SK-N-MC (cell line): ENCODE data around the gene SVOP.

Experiments
- DNase-seq: peaks from one replicate; pipeline ENCODE4 v3.0.0-alpha.2; 2011; ENCODE audit warnings: low read depth, low spot score
- H3K27ac ChIP-seq: fragments of 200-600 bp; sonication (generic); 2 replicates; pipeline ENCODE4 v1.5.1; 2016; ENCODE audit warnings: mixed run types
- H3K36me3 ChIP-seq: fragments of 200-600 bp; sonication (generic); 2 replicates; pipeline ENCODE4 v1.6.1; 2017; ENCODE audit warnings: antibody characterized with exemption, low read length, mixed read lengths; ENCODE audit not compliant: insufficient read depth
- H3K4me3 ChIP-seq: fragments of 200-600 bp; sonication (generic); 2 replicates; pipeline ENCODE4 v1.5.1; 2016
- H3K9ac ChIP-seq: fragments of 200-600 bp; sonication (generic); 2 replicates; pipeline ENCODE4 v1.8.0; 2017; ENCODE audit warnings: mixed run types, mixed read lengths; ENCODE audit not compliant: insufficient read length
- H3K9me3 ChIP-seq: fragments of 200-600 bp; sonication (generic); 2 replicates; pipeline ENCODE4 v1.6.1; 2017; ENCODE audit warnings: low read depth, mild to moderate bottlenecking, antibody characterized with exemption, low read length, moderate library complexity, mixed read lengths
- EZH2 ChIP-seq: fragments of 200-600 bp; sonication (generic); IDR thresholded peaks from one replicate; pipeline ENCODE4 v1.6.1; 2017; ENCODE audit warnings: antibody characterized with exemption
- FOXP2 ChIP-seq: optimal IDR thresholded peaks from 2 replicates; pipeline ENCODE3; 2011; ENCODE audit warnings: mild to moderate bottlenecking, moderate library complexity; ENCODE audit not compliant: insufficient read depth; ENCODE audit errors: extremely low read length, control extremely low read depth
- POLR2AphosphoS5 ChIP-seq: IDR thresholded peaks from 2 replicates; pipeline ENCODE4 v1.6.1; 2012; ENCODE audit warnings: mild to moderate bottlenecking, low read depth, low read length, borderline replicate concordance

The SVOP gene

DNA sequence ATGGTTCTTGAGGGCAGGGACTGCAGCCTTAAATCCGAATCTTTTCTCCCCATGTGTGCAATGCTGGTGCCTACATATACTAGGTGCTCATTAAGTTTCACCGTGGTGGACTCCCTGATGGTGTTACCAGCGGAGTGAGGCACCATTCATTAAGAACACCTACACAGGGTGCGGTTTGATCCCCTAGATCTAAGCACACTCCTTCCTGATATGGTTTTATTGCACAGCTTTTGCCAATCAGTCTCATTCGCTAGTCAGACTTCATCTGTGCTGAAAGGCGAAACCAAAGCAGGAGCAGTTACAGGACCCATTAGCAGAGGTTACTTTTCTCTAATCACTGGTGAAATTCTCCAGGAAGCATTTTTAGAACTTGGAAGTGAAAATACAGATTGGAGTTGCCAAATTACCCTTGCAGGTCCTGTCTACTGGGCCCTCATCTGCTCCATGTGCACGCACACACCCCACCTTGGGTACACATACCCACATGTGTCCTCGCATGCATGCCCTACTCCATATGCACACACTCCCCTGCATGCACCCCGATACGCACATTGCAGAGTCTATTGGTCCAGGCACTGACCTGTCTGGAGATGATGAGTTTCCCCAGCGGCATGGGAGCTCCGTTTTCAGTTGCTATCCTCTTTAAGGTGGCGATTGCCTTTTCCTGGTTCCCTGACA, 82.5 kb downstream of the SVOP start:
- H3K36me3 ChIP-seq: no peaks in the 10 kb centered on the region
- TF ChIP-seq POLR2AphosphoS5 (no peak), FOXP2 (no peak)
- no peak overlapping the region for H3K4me3 ChIP-seq
- no peak overlapping the region for H3K9ac ChIP-seq
- no peak for DNase-seq
- H3K27ac ChIP-seq: no peak overlapping the region
- H3K9me3 ChIP-seq: no peaks in the 10 kb centered on the region

DNA sequence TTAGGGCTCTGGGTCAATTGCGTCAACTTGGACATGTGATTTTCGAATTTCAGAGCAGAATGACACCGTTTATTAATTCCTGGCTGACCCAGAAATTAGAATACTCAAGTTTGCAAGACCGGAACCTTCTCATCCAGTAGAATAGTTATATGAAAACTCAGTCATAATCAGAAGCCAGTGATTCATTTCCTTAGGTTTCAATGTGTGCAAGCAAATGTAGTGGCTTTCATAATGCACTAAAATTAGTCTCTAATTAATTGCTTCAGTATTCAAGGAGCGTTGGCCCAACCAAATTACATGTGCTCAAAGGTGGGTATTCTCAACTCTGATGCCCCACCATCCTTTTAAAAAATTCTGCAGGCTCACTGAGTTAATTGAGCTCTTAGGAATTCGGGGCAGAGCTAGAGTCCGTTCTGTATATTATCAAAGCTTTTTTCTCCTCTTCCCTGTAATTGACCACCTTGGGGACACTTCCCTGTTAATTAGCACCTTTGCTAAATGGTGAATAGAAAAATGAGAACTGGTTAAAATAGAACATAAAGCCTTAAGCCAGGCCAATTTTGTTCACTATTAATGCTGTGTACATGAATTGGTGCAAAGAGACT, 85.6 kb downstream of the SVOP start:
- no peak for DNase-seq

DNA sequence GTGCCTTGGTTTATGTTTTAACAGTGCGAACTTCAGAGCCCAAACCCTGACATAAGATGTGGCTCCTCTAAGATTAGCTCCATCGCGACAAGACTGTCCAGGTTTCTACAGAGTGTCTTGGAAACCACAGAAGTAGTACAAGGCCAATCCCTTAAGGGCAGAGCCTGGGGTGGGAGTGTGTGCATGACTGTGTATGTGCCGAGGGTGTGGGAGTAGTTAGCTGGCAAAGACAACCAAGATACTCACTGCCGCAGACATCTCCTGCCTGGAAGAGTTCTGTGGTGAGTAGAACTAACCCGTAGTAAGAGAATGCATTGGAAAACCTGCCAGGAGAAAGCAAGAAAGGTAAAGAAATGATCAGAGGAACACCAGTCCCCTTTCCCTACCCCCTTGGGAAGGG, 86.9 kb downstream of the SVOP start:
- Histone ChIP-seq H3K9ac (no peak overlapping the region), H3K27ac (no peak overlapping the region), H3K36me3 (no peaks in the 10 kb centered on the region), H3K9me3 (no peaks in the 10 kb centered on the region), H3K4me3 (no peak overlapping the region)
- no peak for TF ChIP-seq POLR2AphosphoS5
- TF ChIP-seq EZH2: no peak
- TF ChIP-seq FOXP2: no peak
- DNase-seq: no peak

More for the DNA sequence above, 85.6 kb downstream of the SVOP start:
- Histone ChIP-seq H3K27ac (no peak overlapping the region), H3K9ac (no peak overlapping the region), H3K9me3 (no peaks in the 10 kb centered on the region), H3K36me3 (no peaks in the 10 kb centered on the region), H3K4me3 (no peak overlapping the region)
- TF ChIP-seq EZH2: no peak
- TF ChIP-seq POLR2AphosphoS5: no peak
- TF ChIP-seq FOXP2: no peak

DNA sequence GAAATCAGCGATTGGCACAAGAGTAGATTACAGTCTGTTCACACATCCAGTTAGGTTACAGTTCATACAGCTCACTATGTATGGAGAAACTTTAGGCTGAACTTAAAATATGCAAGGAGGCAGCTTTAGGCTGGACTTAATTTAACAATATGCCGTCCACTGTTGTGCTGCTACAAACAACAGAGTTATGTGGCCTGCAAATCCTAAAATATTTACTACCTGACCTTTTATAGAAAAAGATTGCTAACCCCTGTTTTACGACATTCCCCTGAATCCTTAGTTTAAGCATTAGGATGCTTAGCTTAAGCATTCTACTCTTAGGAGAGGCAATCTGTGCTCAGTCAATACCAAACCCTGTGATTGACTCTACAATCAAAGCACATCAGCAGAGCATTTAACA, 90.1 kb downstream of the SVOP start:
- Histone ChIP-seq H3K27ac (no peak overlapping the region), H3K9ac (no peak overlapping the region), H3K9me3 (no peaks in the 10 kb centered on the region), H3K36me3 (no peaks in the 10 kb centered on the region), H3K4me3 (no peak overlapping the region)
- TF ChIP-seq FOXP2 (no peak), POLR2AphosphoS5 (no peak), EZH2 (no peak)
- no peak for DNase-seq

DNA sequence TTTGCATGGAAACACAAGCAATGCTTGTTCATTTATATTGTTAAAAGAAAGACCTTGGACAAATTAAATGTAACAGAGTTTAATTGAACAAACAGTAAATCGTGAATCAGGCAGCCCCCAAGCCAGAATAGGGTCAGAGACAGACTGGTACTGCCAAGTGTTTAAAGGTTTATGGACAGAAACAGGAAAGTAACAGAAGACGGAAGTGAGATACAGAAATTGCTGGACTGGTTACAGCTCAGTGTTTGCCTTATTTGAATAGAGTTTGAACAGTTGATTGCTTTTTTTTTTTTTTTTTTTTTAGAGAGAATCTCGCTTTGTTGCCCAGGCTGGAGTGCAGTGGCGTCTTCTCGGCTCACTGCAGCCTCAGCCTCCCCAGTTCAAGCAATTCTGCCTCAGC, 90.7 kb downstream of the SVOP start:
- H3K27ac ChIP-seq: no peak overlapping the region
- TF ChIP-seq POLR2AphosphoS5 (no peak), EZH2 (no peak)
- H3K9me3 ChIP-seq: no peaks in the 10 kb centered on the region
- H3K36me3 ChIP-seq: no peaks in the 10 kb centered on the region
- H3K9ac ChIP-seq: no peak overlapping the region
- no peak overlapping the region for H3K4me3 ChIP-seq
- no peak for DNase-seq

DNA sequence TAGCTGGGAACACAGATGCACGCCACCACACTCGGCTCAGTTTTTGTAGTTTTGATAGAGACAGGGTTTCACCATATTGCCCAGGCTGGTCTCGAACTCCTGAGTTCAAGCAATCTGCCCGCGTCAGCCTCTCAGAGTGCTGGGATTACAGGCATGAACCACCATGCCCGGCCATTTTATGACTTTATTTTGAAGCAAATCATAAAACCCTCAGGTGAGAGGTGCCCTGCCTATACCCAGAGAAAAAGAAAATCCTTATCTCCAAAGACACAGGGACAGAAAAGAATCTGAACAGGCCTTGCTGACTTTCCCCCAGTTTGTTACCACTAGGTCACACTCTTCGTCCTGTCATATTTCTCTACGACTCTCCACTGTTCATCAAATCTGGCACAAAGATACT, 92.2 kb downstream of the SVOP start:
- TF ChIP-seq FOXP2: no peak
- no peak for TF ChIP-seq POLR2AphosphoS5
- no peak for TF ChIP-seq EZH2
- Histone ChIP-seq H3K36me3 (no peaks in the 10 kb centered on the region), H3K27ac (no peak overlapping the region), H3K9ac (no peak overlapping the region), H3K4me3 (no peak overlapping the region), H3K9me3 (no peaks in the 10 kb centered on the region)
- DNase-seq: no peak

DNA sequence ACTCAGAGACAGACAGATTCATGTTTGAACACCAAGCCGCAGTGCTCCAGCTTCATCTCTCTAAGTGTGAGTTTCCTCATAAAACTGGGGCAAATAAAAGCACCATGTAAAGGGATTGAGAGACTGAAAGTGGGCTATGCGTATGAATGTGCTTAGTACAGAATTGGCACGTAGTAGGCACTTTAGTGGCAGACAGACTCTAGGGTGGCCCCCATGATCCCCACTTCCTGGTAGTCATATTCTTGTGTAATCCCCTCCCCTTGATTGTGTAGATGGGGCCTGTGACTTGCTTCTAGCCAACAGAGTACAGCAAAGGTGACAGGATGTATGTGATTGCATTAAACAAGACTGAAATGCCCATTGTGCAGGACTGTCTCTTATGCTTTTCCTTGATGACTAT, 98.0 kb downstream of the SVOP start:
- H3K36me3 ChIP-seq: no peaks in the 10 kb centered on the region
- no peak for DNase-seq
- TF ChIP-seq POLR2AphosphoS5 (no peak), EZH2 (no peak), FOXP2 (no peak)
- H3K9me3 ChIP-seq: no peaks in the 10 kb centered on the region
- H3K9ac ChIP-seq: no peak overlapping the region
- H3K4me3 ChIP-seq: no peak overlapping the region
- no peak overlapping the region for H3K27ac ChIP-seq

DNA sequence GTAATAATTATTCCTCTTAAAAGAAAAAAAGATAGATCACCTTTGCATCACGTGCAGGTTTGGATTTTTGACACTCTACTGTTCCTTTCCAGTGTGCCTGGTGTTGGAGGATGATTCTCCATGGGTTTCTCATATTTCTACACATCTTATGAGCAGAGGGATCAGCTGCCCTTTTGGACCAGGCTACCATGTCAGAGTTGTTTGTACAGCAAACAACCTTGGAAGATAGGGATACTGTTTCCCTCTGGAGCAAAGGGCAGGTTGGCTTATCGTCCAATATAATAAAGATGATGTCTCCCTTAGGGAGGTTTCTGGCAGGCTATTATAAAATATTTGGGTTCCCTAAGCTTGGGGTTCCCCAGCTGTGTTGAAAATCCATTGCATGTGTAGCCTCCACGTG, 98.9 kb downstream of the SVOP start:
- Histone ChIP-seq H3K9me3 (no peaks in the 10 kb centered on the region), H3K27ac (no peak overlapping the region), H3K9ac (no peak overlapping the region), H3K4me3 (no peak overlapping the region), H3K36me3 (no peaks in the 10 kb centered on the region)
- no peak for TF ChIP-seq FOXP2
- TF ChIP-seq POLR2AphosphoS5: no peak
- no peak for TF ChIP-seq EZH2
- no peak for DNase-seq
